KMS-11 (cell line): ENCODE results near the gene HERC6.

Source experiments
- H2AFZ ChIP-seq: fragments of 200-600 bp; sonication (generic); 2 replicates; pipeline ENCODE4 v1.6.1; 2016; ENCODE audit warnings: antibody characterized with exemption, mixed run types, low read depth
- H3K27ac ChIP-seq: fragments of 200-600 bp; sonication (generic); 2 replicates; pipeline ENCODE4 v1.6.1; 2016; ENCODE audit warnings: mild to moderate bottlenecking, mixed run types
- H3K27me3 ChIP-seq: fragments of 200-600 bp; sonication (generic); 2 replicates; pipeline ENCODE4 v1.6.1; 2017; ENCODE audit warnings: mild to moderate bottlenecking, low read depth, mixed run types, moderate library complexity; ENCODE audit not compliant: insufficient read depth
- H3K36me3 ChIP-seq: fragments of 200-600 bp; sonication (generic); 2 replicates; pipeline ENCODE4 v1.6.1; 2017; ENCODE audit warnings: mild to moderate bottlenecking, mixed run types; ENCODE audit not compliant: insufficient read depth
- H3K4me1 ChIP-seq: fragments of 200-600 bp; sonication (generic); 2 replicates; pipeline ENCODE4 v1.6.1; 2016; ENCODE audit warnings: mild to moderate bottlenecking, low read depth, mixed run types; ENCODE audit not compliant: poor library complexity, severe bottlenecking
- H3K4me2 ChIP-seq: fragments of 200-600 bp; sonication (generic); 2 replicates; pipeline ENCODE4 v1.7.0; 2016; ENCODE audit warnings: mild to moderate bottlenecking, mixed run types
- H3K4me3 ChIP-seq: fragments of 200-600 bp; sonication (generic); IDR thresholded peaks from 2 replicates; pipeline ENCODE4 v1.6.1; 2017; ENCODE audit warnings: low read depth, low read length, mixed read lengths; ENCODE audit not compliant: insufficient read depth
- H3K79me2 ChIP-seq: fragments of 200-600 bp; sonication (generic); 2 replicates; pipeline ENCODE4 v1.6.1; 2016; ENCODE audit warnings: low read depth, mixed run types; ENCODE audit not compliant: insufficient read depth
- H3K9ac ChIP-seq: fragments of 200-600 bp; sonication (generic); 2 replicates; pipeline ENCODE4 v1.6.1; 2016; ENCODE audit warnings: mild to moderate bottlenecking, mixed run types
- H4K20me1 ChIP-seq: fragments of 200-600 bp; sonication (generic); 2 replicates; pipeline ENCODE4 v1.6.1; 2016; ENCODE audit warnings: mild to moderate bottlenecking, mixed run types; ENCODE audit not compliant: insufficient read depth
- CTCF ChIP-seq: fragments of 200-600 bp; sonication (generic); conservative IDR thresholded peaks from 2 replicates; pipeline ENCODE4 v1.6.1; 2017; ENCODE audit warnings: low read depth, mild to moderate bottlenecking, antibody characterized with exemption, low read length, moderate library complexity, mixed read lengths

The HERC6 gene

GRCh38 chr4:88382621-88383020 lies 4.0 kb downstream of the HERC6 start:
- Histone ChIP-seq H3K4me3 (peak overlapping the region; percentile 37), H3K9ac (peak overlapping the region; percentile 9; the same call in 1 of the 2 replicates), H3K36me3 (no peaks in the 10 kb centered on the region), H3K27me3 (no peaks in the 10 kb centered on the region), H3K27ac (peak overlapping the region; percentile 68), H4K20me1 (no peaks in the 10 kb centered on the region), H3K4me2 (peak overlapping the region; percentile 41), H3K4me1 (peaks cover 31% of the 10 kb centered on the region), H3K79me2 (no peaks in the 10 kb centered on the region), H2AFZ (peak overlapping the region; percentile 40)
- no peak for TF ChIP-seq CTCF

- H3K4me3 ChIP-seq, result no peak overlapping the region
- no peaks in the 10 kb centered on the region for H3K79me2 ChIP-seq
- no peak overlapping the region for H3K9ac ChIP-seq
- H2AFZ ChIP-seq, result no peak overlapping the region
- no peaks in the 10 kb centered on the region for H4K20me1 ChIP-seq
- no peaks in the 10 kb centered on the region for H3K27me3 ChIP-seq
- H3K4me2 ChIP-seq, result no peak overlapping the region
- H3K27ac ChIP-seq, result no peak overlapping the region
- no peaks in the 10 kb centered on the region for H3K36me3 ChIP-seq
- no peaks in the 10 kb centered on the region for H3K4me1 ChIP-seq
- no peak for TF ChIP-seq CTCF
Observed at GRCh38 chr4:88390128-88390527, 11.5 kb downstream of the HERC6 start.

- no peaks in the 10 kb centered on the region for H4K20me1 ChIP-seq
- TF ChIP-seq CTCF, result no peak
- H3K4me2 ChIP-seq, result no peak overlapping the region
- no peak overlapping the region for H3K9ac ChIP-seq
- H3K27me3 ChIP-seq, result no peaks in the 10 kb centered on the region
- H3K79me2 ChIP-seq, result no peaks in the 10 kb centered on the region
- no peaks in the 10 kb centered on the region for H3K4me1 ChIP-seq
- no peak overlapping the region for H2AFZ ChIP-seq
- H3K36me3 ChIP-seq, result no peaks in the 10 kb centered on the region
- no peak overlapping the region for H3K4me3 ChIP-seq
- no peak overlapping the region for H3K27ac ChIP-seq
Observed at GRCh38 chr4:88391703-88392102, 13.1 kb downstream of the HERC6 start.

- no peaks in the 10 kb centered on the region for H3K4me1 ChIP-seq
- TF ChIP-seq CTCF, result no peak
Observed at GRCh38 chr4:88396681-88397080, 18.0 kb downstream of the HERC6 start.

More at GRCh38 chr4:88396681-88397080, 18.0 kb downstream of the HERC6 start:
- H2AFZ ChIP-seq, result no peak overlapping the region
- no peak overlapping the region for H3K4me3 ChIP-seq
- no peak overlapping the region for H3K9ac ChIP-seq
- no peaks in the 10 kb centered on the region for H3K27me3 ChIP-seq
- no peaks in the 10 kb centered on the region for H3K36me3 ChIP-seq
- no peaks in the 10 kb centered on the region for H4K20me1 ChIP-seq
- H3K27ac ChIP-seq, result no peak overlapping the region
- H3K79me2 ChIP-seq, result no peaks in the 10 kb centered on the region
- no peak overlapping the region for H3K4me2 ChIP-seq
